HFFc6 (cell line): ENCODE data around the gene CLK4. TPM values are rescaled to one million over a fixed set of nuclear protein-coding genes. Genes with fewer than 3 reads are reported as not detected.

Experiments used
- DNase-seq: peaks from one replicate; pipeline ENCODE4 v3.0.0-alpha.2; 2018
- H3K27ac Mint-ChIP-seq: 2 replicates; pipeline ENCODE4 v1.8.0; 2020; ENCODE audit warnings: mild to moderate bottlenecking, mixed read lengths
- H3K27me3 Mint-ChIP-seq: 2 replicates; pipeline ENCODE4 v1.8.0; 2021; ENCODE audit warnings: mild to moderate bottlenecking, moderate library complexity, mixed read lengths; ENCODE audit not compliant: insufficient read depth
- H3K36me3 Mint-ChIP-seq: 2 replicates; pipeline ENCODE4 v1.8.0; 2021; ENCODE audit warnings: low read depth, mixed read lengths
- H3K4me1 Mint-ChIP-seq: 2 replicates; pipeline ENCODE4 v1.8.0; 2020; ENCODE audit warnings: low read depth, mixed read lengths
- H3K4me3 Mint-ChIP-seq: 2 replicates; pipeline ENCODE4 v1.8.0; 2020; ENCODE audit warnings: mild to moderate bottlenecking, moderate library complexity, mixed read lengths
- H3K9me3 Mint-ChIP-seq: 2 replicates; pipeline ENCODE4 v1.8.0; 2020; ENCODE audit warnings: mild to moderate bottlenecking, mixed read lengths
- total RNA-seq, 6 experiments: library from RNA; stranded (reverse); fragmentation: NEBNext Ultra II Directional; extraction: Animal tissue kit (Norgen Biotek cat#: 25700); gene quantifications; 2 replicates in 1 of 6; 3 replicates in 5 of 6; pipeline ENCODE4 v1.2.3, GENCODE V29; 2021
- TF ChIP-seq, protein P1 (sequence below): fragments of 200-600 bp; sonication (generic); IDR thresholded peaks from 2 replicates; pipeline ENCODE4 v1.5.0; 2021; ENCODE audit warnings: antibody characterized with exemption, mild to moderate bottlenecking

Gene CLK4
- total RNA-seq, 6 experiments from 2014 or later, result 8.5 to 11.7 (median 8.8) TPM

- H3K9me3 Mint-ChIP-seq, result peaks cover 21% of the 10 kb centered on the region
- no peak for DNase-seq
- H3K36me3 Mint-ChIP-seq, result no peaks in the 10 kb centered on the region
- H3K4me1 Mint-ChIP-seq, result no peaks in the 10 kb centered on the region
- H3K27me3 Mint-ChIP-seq, result peaks cover 4% of the 10 kb centered on the region
- no peak overlapping the region for H3K27ac Mint-ChIP-seq
- no peak overlapping the region for H3K4me3 Mint-ChIP-seq
- TF ChIP-seq, protein P1, sequence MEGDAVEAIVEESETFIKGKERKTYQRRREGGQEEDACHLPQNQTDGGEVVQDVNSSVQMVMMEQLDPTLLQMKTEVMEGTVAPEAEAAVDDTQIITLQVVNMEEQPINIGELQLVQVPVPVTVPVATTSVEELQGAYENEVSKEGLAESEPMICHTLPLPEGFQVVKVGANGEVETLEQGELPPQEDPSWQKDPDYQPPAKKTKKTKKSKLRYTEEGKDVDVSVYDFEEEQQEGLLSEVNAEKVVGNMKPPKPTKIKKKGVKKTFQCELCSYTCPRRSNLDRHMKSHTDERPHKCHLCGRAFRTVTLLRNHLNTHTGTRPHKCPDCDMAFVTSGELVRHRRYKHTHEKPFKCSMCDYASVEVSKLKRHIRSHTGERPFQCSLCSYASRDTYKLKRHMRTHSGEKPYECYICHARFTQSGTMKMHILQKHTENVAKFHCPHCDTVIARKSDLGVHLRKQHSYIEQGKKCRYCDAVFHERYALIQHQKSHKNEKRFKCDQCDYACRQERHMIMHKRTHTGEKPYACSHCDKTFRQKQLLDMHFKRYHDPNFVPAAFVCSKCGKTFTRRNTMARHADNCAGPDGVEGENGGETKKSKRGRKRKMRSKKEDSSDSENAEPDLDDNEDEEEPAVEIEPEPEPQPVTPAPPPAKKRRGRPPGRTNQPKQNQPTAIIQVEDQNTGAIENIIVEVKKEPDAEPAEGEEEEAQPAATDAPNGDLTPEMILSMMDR, result no peak
Measured at GRCh38 chr5:178671602-178672144, 44.8 kb upstream of the CLK4 start.

GRCh38 chr5:178670351-178670885 is 43.6 kb upstream of the CLK4 start:
- Mint-ChIP-seq H3K4me3 (no peak overlapping the region), H3K9me3 (peaks cover 21% of the 10 kb centered on the region), H3K27me3 (peaks cover 4% of the 10 kb centered on the region), H3K4me1 (no peaks in the 10 kb centered on the region), H3K36me3 (no peaks in the 10 kb centered on the region), H3K27ac (no peak overlapping the region)
- DNase-seq, result no peak
- TF ChIP-seq, protein P1, result no peak

DNA sequence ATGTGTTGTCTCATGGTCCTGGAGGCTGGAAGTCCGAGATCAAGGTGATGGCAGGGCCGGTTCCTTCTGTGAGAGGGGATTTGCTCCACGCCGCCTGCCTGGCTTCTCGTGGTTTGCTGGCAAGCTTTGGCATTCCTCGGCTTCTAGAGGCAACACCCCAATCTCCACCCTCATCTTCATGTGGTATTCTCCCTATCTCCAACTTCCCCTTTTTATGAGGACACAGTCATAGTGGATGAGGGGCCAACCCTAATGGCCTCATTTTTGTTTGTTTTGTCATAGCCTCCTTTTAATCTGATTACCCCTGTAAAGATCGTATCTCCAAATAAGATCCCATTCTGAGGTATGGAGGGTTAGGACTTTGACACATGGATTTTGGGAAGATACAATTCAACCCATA is 41.7 kb upstream of the CLK4 start:
- Mint-ChIP-seq H3K9me3 (peaks cover 25% of the 10 kb centered on the region), H3K27ac (no peak overlapping the region), H3K27me3 (peaks cover 4% of the 10 kb centered on the region), H3K36me3 (no peaks in the 10 kb centered on the region), H3K4me1 (no peaks in the 10 kb centered on the region), H3K4me3 (no peak overlapping the region)
- TF ChIP-seq, protein P1, result no peak
- no peak for DNase-seq

DNA sequence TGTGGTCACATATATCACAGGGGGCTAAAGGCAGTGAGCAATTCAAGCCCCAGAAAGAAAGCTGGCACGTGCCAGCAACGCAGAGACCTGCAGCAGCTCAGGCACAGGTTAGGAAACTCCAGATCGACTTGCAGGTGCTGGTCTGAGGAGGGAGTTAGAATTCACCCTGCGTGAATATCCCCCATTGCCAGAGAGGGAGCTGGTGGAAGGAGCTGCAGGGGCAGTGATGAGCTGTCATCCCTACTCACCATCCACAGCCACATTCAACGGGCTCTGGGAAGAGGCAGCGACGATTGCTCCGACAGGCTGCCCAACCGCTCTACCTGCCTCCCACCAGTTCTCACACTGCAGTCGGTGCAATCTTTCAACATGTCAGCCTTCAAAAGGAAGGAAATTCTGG is 40.8 kb upstream of the CLK4 start:
- peaks cover 4% of the 10 kb centered on the region for H3K27me3 Mint-ChIP-seq
- DNase-seq, result no peak
- H3K36me3 Mint-ChIP-seq, result no peaks in the 10 kb centered on the region
- peaks cover 25% of the 10 kb centered on the region for H3K9me3 Mint-ChIP-seq
- no peak overlapping the region for H3K4me3 Mint-ChIP-seq
- H3K4me1 Mint-ChIP-seq, result no peaks in the 10 kb centered on the region
- H3K27ac Mint-ChIP-seq, result no peak overlapping the region
- TF ChIP-seq, protein P1, result no peak

- DNase-seq, result no peak
- peaks cover under 1% of the 10 kb centered on the region; the same call in 1 of the 2 replicates for H3K36me3 Mint-ChIP-seq
- TF ChIP-seq, protein P1, result no peak
- H3K27ac Mint-ChIP-seq, result no peak overlapping the region
- H3K9me3 Mint-ChIP-seq, result peaks cover 26% of the 10 kb centered on the region
- H3K4me1 Mint-ChIP-seq, result no peaks in the 10 kb centered on the region
- peaks cover 4% of the 10 kb centered on the region for H3K27me3 Mint-ChIP-seq
- H3K4me3 Mint-ChIP-seq, result no peak overlapping the region
Measured at GRCh38 chr5:178667101-178667500, 40.3 kb upstream of the CLK4 start.
